GM18526 (cell line): ENCODE measurements around the gene HSD3B7.

Experiments used
- POLR2A ChIP-seq: IDR thresholded peaks from 3 replicates; pipeline ENCODE4 v1.6.1; 2011; ENCODE audit not compliant: insufficient read length; ENCODE audit errors: extremely low read depth

HSD3B7 gene

GRCh38 chr16:30969246-30969842 is 15.7 kb upstream of the HSD3B7 start:
- no peak for TF ChIP-seq POLR2A

GRCh38 chr16:30971298-30971697 is 13.7 kb upstream of the HSD3B7 start:
- TF ChIP-seq POLR2A, result no peak

GRCh38 chr16:30972872-30973271 is 12.1 kb upstream of the HSD3B7 start:
- no peak for TF ChIP-seq POLR2A

- TF ChIP-seq POLR2A, result no peak
These were observed 10.7 kb upstream of the HSD3B7 start for GRCh38 chr16:30974348-30974747.

GRCh38 chr16:30976486-30976885 is 8.5 kb upstream of the HSD3B7 start:
- TF ChIP-seq POLR2A, result no peak

GRCh38 chr16:30977502-30977901 is 7.5 kb upstream of the HSD3B7 start:
- no peak for TF ChIP-seq POLR2A

- no peak for TF ChIP-seq POLR2A
These were observed 5.6 kb upstream of the HSD3B7 start for GRCh38 chr16:30979170-30980022.

GRCh38 chr16:30980023-30980371 is 5.0 kb upstream of the HSD3B7 start:
- TF ChIP-seq POLR2A, result no peak

GRCh38 chr16:30980434-30980833 is 4.6 kb upstream of the HSD3B7 start:
- TF ChIP-seq POLR2A, result no peak

- TF ChIP-seq POLR2A, result no peak
These were observed 4.0 kb upstream of the HSD3B7 start for GRCh38 chr16:30980959-30981358.

GRCh38 chr16:30982548-30983288 is 2.3 kb upstream of the HSD3B7 start:
- no peak for TF ChIP-seq POLR2A

GRCh38 chr16:30983289-30983889 is 1.6 kb upstream of the HSD3B7 start:
- TF ChIP-seq POLR2A, result no peak

GRCh38 chr16:30983898-30984610 is 953 bp upstream of the HSD3B7 start:
- no peak for TF ChIP-seq POLR2A

- no peak for TF ChIP-seq POLR2A
These were observed 558 bp downstream of the HSD3B7 start for GRCh38 chr16:30985401-30986128.
